Activated naive CD8-positive, alpha-beta T cell (primary cell): ENCODE results near the gene TNFRSF25.
"Not testable (repeated sequence)": the region's sequence is repeated elsewhere in the genome, so short reads cannot be mapped to it uniquely, and the experiment has no call there.

Experiments used
- H3K27ac Mint-ChIP-seq: one replicate; pipeline ENCODE4 v1.8.0; 2021; ENCODE audit warnings: mixed read lengths
- H3K27me3 Mint-ChIP-seq: one replicate; pipeline ENCODE4 v1.8.0; 2021; ENCODE audit warnings: mixed read lengths
- H3K36me3 Mint-ChIP-seq: one replicate; pipeline ENCODE4 v1.8.0; 2021; ENCODE audit warnings: mixed read lengths
- H3K4me1 Mint-ChIP-seq: one replicate; pipeline ENCODE4 v1.8.0; 2021; ENCODE audit warnings: low read depth, mixed read lengths
- H3K4me3 Mint-ChIP-seq: one replicate; pipeline ENCODE4 v1.8.0; 2021; ENCODE audit warnings: mild to moderate bottlenecking, mixed read lengths
- H3K9me3 Mint-ChIP-seq: one replicate; pipeline ENCODE4 v1.8.0; 2021; ENCODE audit warnings: low read depth, mixed read lengths

Gene TNFRSF25

DNA sequence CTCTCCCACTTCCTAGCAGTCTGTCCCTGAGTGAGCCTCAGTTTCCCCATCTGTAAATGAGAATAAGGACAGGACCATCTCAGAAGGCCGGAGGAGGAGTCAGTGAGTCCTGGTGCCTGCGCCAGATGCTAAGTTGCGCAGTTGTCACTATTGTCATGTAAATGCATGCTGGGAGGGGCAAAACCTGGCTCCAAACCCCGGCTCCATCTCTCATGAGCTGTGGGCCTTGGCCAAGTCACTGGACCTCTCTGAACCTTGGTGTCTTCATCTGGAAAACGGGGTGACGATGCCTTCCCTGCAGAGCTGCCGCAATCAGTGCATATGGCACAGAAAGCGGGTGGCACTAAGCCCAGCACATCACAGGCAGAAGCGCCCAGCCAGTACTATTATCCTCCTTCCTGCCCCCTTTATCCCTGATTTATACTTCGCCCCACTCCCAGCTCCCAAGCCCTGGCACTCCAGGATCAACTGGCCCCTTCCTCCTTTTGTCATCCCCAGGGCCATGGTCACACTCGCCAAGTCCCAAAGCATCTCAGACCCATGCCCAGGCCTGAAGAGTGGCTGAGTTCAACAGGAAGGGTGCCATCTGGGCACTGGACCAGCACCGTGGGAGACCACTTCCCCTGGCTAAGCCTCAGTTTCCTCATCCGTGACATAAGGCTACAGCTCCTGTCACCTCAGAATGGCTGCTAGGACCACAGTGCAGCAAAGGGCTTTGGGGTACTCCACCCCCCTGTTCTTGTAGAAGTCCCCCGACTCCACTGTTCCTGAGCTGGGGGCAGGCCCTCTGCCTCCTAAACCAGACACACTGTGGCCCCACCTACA, 29.8 kb upstream of the TNFRSF25 start:
- peaks cover 39% of the 10 kb centered on the region for H3K4me1 Mint-ChIP-seq
- peak overlapping the region; percentile 23 for H3K4me3 Mint-ChIP-seq
- no peaks in the 10 kb centered on the region for H3K9me3 Mint-ChIP-seq
- no peaks in the 10 kb centered on the region for H3K27me3 Mint-ChIP-seq
- H3K36me3 Mint-ChIP-seq: no peaks in the 10 kb centered on the region
- H3K27ac Mint-ChIP-seq: no peak overlapping the region

GRCh38 chr1:6495041-6495441, 29.1 kb upstream of the TNFRSF25 start:
- no peak overlapping the region for H3K27ac Mint-ChIP-seq
- no peaks in the 10 kb centered on the region for H3K27me3 Mint-ChIP-seq
- no peak overlapping the region for H3K4me3 Mint-ChIP-seq
- H3K4me1 Mint-ChIP-seq: peaks cover 39% of the 10 kb centered on the region
- H3K9me3 Mint-ChIP-seq: no peaks in the 10 kb centered on the region
- no peaks in the 10 kb centered on the region for H3K36me3 Mint-ChIP-seq

GRCh38 chr1:6494627-6495026, 28.7 kb upstream of the TNFRSF25 start:
- Mint-ChIP-seq H3K4me3 (no peak overlapping the region), H3K9me3 (no peaks in the 10 kb centered on the region), H3K27ac (no peak overlapping the region), H3K36me3 (no peaks in the 10 kb centered on the region), H3K4me1 (peaks cover 39% of the 10 kb centered on the region), H3K27me3 (no peaks in the 10 kb centered on the region)

- not testable (repeated sequence) for H3K36me3 Mint-ChIP-seq, H3K27ac Mint-ChIP-seq, H3K4me3 Mint-ChIP-seq, H3K9me3 Mint-ChIP-seq, H3K27me3 Mint-ChIP-seq
- H3K4me1 Mint-ChIP-seq: peaks cover 39% of the 10 kb centered on the region
Observed at GRCh38 chr1:6493834-6494223, 27.9 kb upstream of the TNFRSF25 start.

DNA sequence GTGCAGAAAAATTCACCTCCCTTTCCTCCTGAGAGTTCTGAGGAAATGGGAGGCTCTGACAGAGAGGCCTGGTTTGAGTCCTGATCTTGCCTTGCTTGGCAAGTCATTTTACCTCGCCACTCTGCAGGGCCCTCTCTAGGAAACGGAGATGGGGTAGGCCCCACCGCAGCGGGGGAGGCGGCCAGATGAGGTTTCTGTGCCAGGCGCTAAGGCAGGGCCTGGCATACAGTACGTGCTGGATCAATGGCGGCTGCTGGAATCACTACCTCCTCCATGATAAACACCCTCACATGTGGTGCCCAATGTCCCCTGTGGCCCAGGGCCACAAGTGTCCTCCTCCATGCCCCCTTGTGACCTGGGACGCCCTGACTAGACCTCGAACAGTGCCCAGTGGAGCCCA, 26.0 kb upstream of the TNFRSF25 start:
- peak overlapping the region; percentile 46 for H3K27ac Mint-ChIP-seq
- peaks cover 2% of the 10 kb centered on the region for H3K27me3 Mint-ChIP-seq
- peak overlapping the region; percentile 86 for H3K4me3 Mint-ChIP-seq
- H3K36me3 Mint-ChIP-seq: no peaks in the 10 kb centered on the region
- H3K4me1 Mint-ChIP-seq: peaks cover 35% of the 10 kb centered on the region
- no peaks in the 10 kb centered on the region for H3K9me3 Mint-ChIP-seq

- Mint-ChIP-seq H3K9me3 (no peaks in the 10 kb centered on the region), H3K27me3 (peaks cover 3% of the 10 kb centered on the region), H3K27ac (peak within 1 kb of the TSS; percentile 66), H3K4me3 (peak within 1 kb of the TSS; percentile 86), H3K4me1 (peaks cover 36% of the 10 kb centered on the region), H3K36me3 (no peaks in the 10 kb centered on the region)
Observed at GRCh38 chr1:6491480-6491962, 25.5 kb upstream of the TNFRSF25 start, which contains the start of gene PLEKHG5. PLEKHG5 (minus strand) TSS chr1:6491667; CDS start chr1:6477571, 14,096 bp downstream.

DNA sequence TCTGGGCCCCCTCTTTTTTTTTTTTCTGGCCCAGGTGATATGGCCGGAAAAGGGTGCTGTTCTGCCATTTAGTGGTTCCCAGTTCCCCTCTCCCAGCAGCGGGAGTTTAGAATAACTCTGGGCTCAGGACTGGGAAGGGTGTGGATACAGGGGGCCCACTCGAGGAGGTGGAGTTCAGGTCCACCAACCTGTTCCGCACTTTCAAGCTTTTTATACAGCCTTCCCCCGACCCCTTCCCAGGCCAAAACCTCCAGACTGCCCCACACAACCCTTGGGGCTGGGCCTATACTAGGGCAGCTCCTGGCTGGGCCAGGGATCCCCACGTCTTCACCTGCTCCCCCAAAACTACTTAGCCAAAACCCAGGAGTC, 25.1 kb upstream of the TNFRSF25 start:
- Mint-ChIP-seq H3K4me1 (peaks cover 36% of the 10 kb centered on the region), H3K27ac (peak overlapping the region; percentile 66), H3K9me3 (no peaks in the 10 kb centered on the region), H3K27me3 (peaks cover 7% of the 10 kb centered on the region), H3K36me3 (no peaks in the 10 kb centered on the region), H3K4me3 (peak overlapping the region; percentile 86)

DNA sequence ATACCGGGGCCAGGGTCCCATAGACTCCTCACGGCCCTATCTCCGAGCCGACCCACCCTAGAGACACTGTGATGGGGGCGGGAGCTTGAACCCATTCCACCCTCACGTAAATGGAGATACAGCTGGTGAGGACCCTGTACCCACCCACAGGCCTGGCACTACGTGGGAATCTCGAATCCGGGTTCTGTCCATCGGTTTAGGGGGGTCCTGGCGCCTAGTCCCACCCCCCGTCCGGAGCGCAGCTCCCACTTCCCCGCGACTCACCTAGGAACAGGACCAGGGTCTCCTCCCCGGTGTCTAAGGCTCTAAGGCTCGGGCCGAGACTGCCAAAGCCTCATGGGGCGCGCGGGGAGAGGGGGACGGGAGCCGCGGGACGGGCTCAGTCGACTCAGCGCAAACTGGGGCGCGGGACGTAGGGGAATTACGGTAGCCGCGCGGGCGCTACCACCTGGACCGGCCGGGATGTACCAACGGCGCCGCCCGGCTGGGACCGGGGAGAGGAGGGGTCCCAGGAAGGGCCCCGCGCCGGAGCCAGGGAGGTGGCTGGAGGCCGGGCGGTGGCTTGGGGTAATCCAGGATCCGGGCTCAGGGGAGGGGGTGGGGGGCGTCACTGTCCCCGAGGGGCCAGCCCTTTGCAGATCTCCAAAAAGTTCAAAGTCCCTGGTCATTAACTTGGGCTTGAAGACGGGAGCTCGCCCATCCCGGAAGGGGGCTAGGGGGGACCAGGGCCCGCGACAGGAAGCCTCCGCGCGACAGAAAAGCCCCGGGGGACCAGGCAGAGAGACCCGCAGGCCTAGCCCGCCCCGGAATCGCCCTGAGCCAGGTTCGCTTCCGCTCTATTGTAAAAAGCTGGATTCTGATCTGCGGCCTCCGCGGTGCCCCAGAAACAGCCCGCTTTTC, 24.5 kb upstream of the TNFRSF25 start:
- peak overlapping the region; percentile 41 for H3K27ac Mint-ChIP-seq
- H3K9me3 Mint-ChIP-seq: no peaks in the 10 kb centered on the region
- peaks cover 30% of the 10 kb centered on the region for H3K4me1 Mint-ChIP-seq
- H3K4me3 Mint-ChIP-seq: peak overlapping the region; percentile 86
- no peaks in the 10 kb centered on the region for H3K36me3 Mint-ChIP-seq
- peaks cover 7% of the 10 kb centered on the region for H3K27me3 Mint-ChIP-seq

DNA sequence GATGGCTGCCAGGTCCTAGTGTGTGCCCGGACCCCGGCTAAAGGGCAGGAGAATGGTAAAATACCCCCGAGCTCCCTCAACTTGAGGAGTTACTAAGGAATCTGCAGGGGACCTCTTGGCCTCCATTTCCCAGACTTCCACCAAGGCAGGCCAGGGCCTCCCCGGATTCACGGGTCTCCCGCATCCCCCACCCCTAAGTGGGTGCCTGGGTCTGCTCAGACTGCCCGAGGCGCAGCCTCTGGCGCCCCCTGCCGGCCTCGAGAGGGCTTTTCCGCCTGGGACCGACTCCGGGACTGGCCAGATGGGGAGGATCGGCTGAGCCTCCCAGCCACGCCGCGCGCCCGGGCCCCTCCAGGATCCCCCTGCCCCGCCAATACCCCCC, 23.8 kb upstream of the TNFRSF25 start:
- Mint-ChIP-seq H3K27ac (no peak overlapping the region), H3K27me3 (peaks cover 7% of the 10 kb centered on the region), H3K4me1 (peaks cover 30% of the 10 kb centered on the region), H3K9me3 (no peaks in the 10 kb centered on the region), H3K4me3 (peak overlapping the region; percentile 75), H3K36me3 (no peaks in the 10 kb centered on the region)

DNA sequence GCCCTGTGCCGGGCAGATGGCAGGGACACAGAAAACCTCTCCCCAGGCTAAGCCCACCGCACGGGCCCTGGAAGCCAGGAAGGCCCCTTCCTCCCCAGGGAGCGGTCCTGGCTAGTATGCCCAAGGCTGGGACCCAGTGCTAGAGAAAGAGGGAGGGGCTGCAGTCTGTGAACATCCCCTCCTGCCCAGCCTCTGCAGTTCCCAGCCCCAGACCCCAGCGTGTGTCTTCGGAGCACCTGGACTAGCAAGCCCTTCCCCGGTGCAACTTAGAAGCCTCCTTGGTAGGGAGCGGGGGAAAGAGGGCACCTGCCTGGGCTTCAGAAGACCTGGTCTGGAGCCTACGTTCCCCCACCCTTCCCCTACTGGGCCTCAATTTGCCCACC, 23.4 kb upstream of the TNFRSF25 start:
- Mint-ChIP-seq H3K4me3 (peak overlapping the region; percentile 75), H3K27ac (no peak overlapping the region)

GRCh38 chr1:6488602-6489382, 22.8 kb upstream of the TNFRSF25 start:
- peaks cover 8% of the 10 kb centered on the region for H3K27me3 Mint-ChIP-seq
- H3K9me3 Mint-ChIP-seq: no peaks in the 10 kb centered on the region
- peaks cover 27% of the 10 kb centered on the region for H3K4me1 Mint-ChIP-seq
- no peaks in the 10 kb centered on the region for H3K36me3 Mint-ChIP-seq
- no peak overlapping the region for H3K27ac Mint-ChIP-seq
- no peak overlapping the region for H3K4me3 Mint-ChIP-seq

More for the DNA sequence above, 23.4 kb upstream of the TNFRSF25 start:
- Mint-ChIP-seq H3K36me3 (no peaks in the 10 kb centered on the region), H3K4me1 (peaks cover 27% of the 10 kb centered on the region), H3K27me3 (peaks cover 7% of the 10 kb centered on the region), H3K9me3 (no peaks in the 10 kb centered on the region)

DNA sequence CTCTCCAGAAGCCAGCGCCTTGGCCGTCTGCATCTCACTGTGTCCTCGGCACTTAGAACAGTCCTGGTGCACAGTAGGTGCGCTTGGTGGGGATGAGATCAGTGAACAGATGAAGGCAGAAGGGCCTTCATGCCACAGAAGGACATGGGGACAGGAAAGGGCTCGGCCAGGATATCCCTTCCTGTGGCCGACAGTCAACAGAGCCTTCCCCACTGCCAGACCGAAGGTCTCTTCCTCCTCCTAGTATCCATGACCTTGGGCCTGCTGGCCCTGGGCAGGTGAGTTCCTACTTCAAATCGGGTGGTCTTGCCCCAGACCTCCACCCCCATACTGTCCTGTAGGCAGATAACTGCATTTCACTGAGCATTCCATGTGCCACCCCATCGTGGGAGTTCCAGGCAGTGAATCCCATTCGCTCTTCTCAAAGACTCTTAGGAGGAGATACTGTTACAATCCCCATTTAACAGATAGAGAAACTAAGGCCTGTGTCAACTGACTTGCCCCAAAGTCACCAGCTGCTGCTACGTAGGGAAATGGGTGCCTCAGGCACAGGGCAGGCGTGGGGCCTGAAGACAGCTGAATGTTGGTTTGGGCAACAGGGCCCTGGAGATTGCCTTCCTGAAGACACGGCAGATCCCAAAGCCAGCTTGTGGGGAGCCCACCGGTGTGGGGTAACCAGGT, 22.0 kb upstream of the TNFRSF25 start:
- no peak overlapping the region for H3K4me3 Mint-ChIP-seq
- H3K4me1 Mint-ChIP-seq: peaks cover 23% of the 10 kb centered on the region
- no peaks in the 10 kb centered on the region for H3K9me3 Mint-ChIP-seq
- no peaks in the 10 kb centered on the region for H3K36me3 Mint-ChIP-seq
- H3K27me3 Mint-ChIP-seq: peaks cover 8% of the 10 kb centered on the region
- H3K27ac Mint-ChIP-seq: no peak overlapping the region

- H3K27ac Mint-ChIP-seq: no peak overlapping the region
Observed at GRCh38 chr1:6486433-6487011, 20.5 kb upstream of the TNFRSF25 start.

More at GRCh38 chr1:6486433-6487011, 20.5 kb upstream of the TNFRSF25 start:
- Mint-ChIP-seq H3K27me3 (peaks cover 8% of the 10 kb centered on the region), H3K4me1 (peaks cover 14% of the 10 kb centered on the region), H3K4me3 (peak overlapping the region; percentile 42), H3K36me3 (no peaks in the 10 kb centered on the region), H3K9me3 (no peaks in the 10 kb centered on the region)
